Measurements from ENCODE around the gene SHROOM2.

- TF ChIP-seq POLR2A (IDR thresholded peaks at IDR 0.05; ENCODE audit: low read depth, low read length), result no peak
- TF ChIP-seq TAF1 (IDR thresholded peaks at IDR 0.05; ENCODE audit: low read depth, low read length), result no peak
Observed at GRCh38 chrX:9747644-9748043, 38.6 kb upstream of the SHROOM2 start.
